HG02884 (cell line): ENCODE results near the gene NKX1-2.

Source experiments
- ATAC-seq: cut with Tn5 transposase; IDR thresholded peaks from one replicate; pipeline ENCODE4 v1.9.1; 2021; ENCODE audit warnings: mild to moderate bottlenecking, moderate library complexity; ENCODE audit not compliant: unreplicated experiment

Gene NKX1-2

DNA sequence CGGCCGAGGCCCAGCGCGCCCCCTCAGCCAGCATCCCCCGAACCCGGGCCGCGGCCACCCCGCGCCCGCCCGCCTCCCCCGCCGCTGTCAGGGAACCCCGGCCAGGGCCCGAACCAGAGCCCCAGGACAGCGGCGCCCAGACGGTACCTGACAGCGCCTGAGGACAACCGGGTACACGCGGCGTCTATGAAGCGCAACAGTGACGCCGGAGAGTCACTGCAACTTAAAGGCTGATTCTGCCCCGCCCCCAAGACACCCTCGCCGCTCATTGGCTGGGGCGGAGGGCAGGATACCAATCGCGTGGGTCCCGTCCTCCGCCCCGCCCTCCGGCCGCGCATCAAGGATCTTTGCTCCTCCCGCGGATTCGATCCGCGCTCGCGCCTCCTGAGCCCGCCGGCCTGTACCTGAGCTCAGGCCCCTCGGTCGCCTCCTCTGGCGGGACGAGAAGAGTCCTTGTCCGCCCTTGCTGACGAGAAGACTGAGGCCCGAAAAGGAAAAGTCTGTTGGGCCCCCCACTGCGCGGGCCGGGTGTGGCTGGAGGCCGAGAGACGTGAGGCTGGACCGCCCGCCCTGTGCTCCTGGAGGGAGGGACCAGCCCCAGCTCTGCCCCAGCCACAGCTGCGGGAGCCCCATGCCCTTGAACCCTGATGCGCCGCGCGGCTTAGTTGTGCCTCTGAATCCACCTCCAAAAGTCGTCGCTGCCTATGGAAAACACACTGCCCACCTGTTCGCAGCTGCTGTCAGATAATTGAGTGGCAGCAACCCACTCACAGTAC is 30.9 kb downstream of the NKX1-2 start, which contains the start of gene OAT:
Gene OAT, minus strand, starts transcription at position 198 of the 776 bp plus-strand sequence. CDS start 6,752 bp downstream, outside the sequence.
- ATAC-seq: peak; percentile 95

DNA sequence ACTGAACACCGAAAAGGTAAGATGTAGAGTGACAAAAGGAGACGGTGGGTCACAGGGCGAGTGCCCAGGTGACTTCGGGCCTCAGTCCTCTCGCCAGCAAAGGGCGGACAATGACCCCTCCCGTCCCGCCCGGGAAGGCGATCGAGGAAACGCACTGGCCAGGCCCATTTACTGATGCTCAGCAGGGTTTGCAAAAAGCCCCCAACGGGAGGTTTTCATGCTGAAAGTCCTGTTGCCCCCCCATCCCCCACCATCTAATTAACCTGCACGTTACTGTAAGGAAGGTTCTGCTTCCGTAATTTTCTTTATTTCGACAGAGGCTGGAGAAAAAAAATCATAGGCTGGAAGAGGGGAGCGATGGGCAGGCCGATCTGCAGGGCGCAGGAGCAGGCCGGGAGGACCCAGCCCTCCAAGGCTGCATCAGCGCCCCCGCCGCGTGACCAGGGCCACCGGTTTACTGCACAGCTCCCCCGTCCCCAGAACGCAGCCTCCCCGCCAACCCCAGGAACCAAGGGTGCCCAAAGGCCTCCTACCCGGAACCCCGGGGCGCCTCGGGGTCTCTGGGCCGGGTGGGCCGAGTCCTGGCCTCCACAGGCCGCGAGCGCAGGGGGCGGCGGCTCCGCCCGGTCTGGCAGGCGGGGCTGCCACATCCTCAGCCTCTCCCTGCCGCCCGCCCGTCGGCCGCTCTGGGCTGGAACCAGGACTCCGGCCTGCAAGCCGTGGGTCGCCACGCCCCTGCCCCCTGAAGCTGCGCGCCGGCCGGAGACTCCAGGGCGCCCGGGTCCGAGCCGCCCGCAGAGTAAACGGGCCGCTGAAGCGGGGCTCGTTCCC is 31.7 kb downstream of the NKX1-2 start:
- peak; percentile 25 for ATAC-seq

DNA sequence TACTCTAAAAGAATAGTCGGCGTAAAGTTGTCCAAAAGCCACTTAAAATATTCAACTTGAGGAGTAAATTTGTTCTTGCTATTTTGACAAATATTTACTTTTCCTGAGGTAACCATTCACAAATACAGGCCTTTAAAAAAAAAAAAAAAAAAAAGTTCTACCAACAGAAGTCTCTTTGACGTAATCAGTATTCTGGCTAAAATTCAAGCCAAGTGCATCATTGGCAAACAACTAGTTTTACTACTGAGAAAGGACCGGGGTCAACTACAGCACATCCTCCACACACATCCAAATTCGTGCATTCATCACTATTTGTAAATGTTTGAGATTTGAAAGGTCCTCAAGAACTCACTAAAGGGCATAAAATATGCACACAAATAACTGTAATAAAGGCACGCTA is 33.1 kb downstream of the NKX1-2 start:
- no peak for ATAC-seq

DNA sequence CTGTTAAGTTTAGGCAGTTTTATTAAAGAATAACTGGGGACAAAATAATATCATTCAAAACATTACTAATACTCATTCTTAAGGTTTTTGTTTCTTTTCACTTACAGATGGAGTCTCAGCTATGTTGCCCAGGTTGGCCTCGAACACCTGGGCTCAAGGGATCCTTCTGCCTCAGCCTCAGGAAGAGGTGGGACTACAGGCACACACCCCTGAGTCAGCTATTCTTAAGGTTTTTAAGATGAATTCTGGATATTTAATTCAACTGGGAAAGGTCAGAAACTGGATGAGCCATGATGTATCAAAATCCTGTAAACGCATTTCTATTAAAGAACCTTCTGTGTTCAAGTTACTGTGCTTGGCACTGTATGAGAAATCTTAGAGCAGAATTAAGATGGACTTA is 34.6 kb downstream of the NKX1-2 start:
- ATAC-seq: no peak

- ATAC-seq: no peak
Measured at GRCh38 chr10:124414076-124414475, 35.8 kb downstream of the NKX1-2 start.

DNA sequence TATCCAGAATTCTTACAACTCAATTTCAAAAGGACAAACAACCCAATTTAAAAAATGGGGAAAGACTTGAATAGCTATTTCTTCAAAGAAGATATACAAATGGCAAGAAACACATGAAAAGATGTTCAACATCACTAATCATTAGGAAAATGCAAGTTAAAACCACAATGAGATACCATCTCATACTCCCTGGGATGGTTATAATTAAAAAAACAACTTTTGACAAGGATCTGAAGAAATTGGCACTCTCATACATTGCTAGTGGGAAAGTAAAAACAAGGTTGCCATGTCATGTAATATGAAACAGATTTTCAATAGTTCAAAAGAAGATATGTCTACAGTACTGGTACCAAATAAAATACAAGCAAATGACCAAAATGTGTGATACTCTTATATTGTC is 40.1 kb downstream of the NKX1-2 start:
- ATAC-seq: no peak

DNA sequence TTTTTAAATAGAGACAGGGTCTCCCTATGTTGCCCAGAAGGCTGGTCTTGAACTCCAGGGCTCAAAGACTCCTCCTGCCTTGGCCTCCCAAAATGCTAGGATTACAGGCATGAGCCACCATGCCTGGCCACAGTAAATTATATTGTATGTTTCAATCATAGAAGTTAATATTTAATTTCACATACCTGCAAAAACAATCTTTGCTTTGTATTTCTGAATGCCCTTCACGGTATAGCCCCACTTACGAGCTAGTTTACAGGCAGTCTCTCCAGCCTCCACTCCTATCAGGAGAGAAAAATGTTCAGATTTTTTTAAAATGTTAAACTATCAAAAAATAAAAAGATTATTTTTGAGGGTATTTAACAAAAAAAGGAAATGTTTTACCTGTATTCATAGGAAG is 41.5 kb downstream of the NKX1-2 start:
- ATAC-seq: no peak

DNA sequence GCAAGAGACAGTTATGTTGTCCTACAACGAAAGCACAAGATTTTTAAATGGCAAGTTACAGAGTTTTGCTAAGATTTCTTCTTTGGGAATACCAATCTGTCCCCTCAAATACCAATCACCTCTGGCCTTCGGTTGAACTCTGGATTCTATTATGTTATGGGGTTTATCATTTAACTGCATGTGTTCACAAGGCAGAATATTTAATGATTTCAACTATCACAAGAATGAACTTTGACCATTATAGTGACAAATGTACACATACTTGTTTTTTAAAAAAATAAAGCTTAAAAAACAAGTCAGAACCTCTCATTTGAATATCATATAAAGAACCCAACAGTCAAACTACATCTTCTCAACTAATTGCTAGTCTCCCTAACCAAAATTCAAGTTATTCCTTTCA is 42.4 kb downstream of the NKX1-2 start:
- no peak for ATAC-seq

GRCh38 chr10:124403548-124403947 is 46.3 kb downstream of the NKX1-2 start:
- ATAC-seq: no peak

DNA sequence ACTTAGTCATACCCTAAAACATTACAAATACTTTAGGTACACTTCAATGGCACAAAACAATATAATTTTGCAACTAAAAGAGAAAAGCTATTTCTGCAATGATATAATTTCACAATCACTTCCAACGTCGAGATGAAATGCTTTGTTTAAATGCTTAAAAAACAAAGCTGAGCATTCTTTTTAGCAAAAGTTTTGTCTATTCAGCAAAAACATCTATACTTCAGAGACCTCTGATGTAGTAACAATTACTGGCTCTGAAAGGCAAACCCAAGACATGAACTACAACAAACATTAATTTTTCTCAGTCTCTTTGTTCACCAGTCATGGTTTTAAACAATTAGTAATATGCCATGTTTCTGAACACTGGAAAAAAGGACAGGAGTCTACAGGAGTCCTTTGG is 47.6 kb downstream of the NKX1-2 start:
- no peak for ATAC-seq

GRCh38 chr10:124401633-124402032 is 48.2 kb downstream of the NKX1-2 start:
- ATAC-seq: no peak
